GM13977 (cell line): ENCODE measurements around the gene SP3.

ENCODE experiments used
- DNase-seq: peaks from one replicate; pipeline ENCODE4 v3.0.0; 2012; ENCODE audit warnings: low spot score
- CTCF ChIP-seq: IDR thresholded peaks from 2 replicates; pipeline ENCODE4 v1.5.1; 2012; ENCODE audit warnings: mild to moderate bottlenecking, control low read depth; ENCODE audit not compliant: insufficient read depth; ENCODE audit errors: extremely low read depth, missing control alignments
- in situ Hi-C: fragments of 300-500 bp; cut with MboI; formaldehyde crosslinking; loops from one replicate; pipeline ENCODE4 v1.12.0; 2022; ENCODE audit warnings: low sequenced_read_pairs, low pct_unique_long_range_greater_than_20kb, mixed read lengths, inconsistent platforms; ENCODE audit not compliant: unreplicated experiment

The SP3 gene

GRCh38 chr2:173983391-173983871 is 18.3 kb upstream of the SP3 start:
- no peak for TF ChIP-seq CTCF
- in situ Hi-C loops = no loop called here
- no peak for DNase-seq

- no peak for DNase-seq
- TF ChIP-seq CTCF = no peak
- in situ Hi-C loops = no loop called here
Measured at GRCh38 chr2:173982918-173983317, 17.7 kb upstream of the SP3 start.

GRCh38 chr2:173982182-173982714 is 17.1 kb upstream of the SP3 start:
- no peak for TF ChIP-seq CTCF
- in situ Hi-C loops = no loop called here
- DNase-seq = no peak

- no peak for DNase-seq
- in situ Hi-C loops = no loop called here
Measured at GRCh38 chr2:173981520-173981919, 16.3 kb upstream of the SP3 start.

GRCh38 chr2:173979751-173980351 is 14.7 kb upstream of the SP3 start:
- no peak for TF ChIP-seq CTCF
- DNase-seq = no peak
- in situ Hi-C loops = no loop called here

More at GRCh38 chr2:173981520-173981919, 16.3 kb upstream of the SP3 start:
- no peak for TF ChIP-seq CTCF

GRCh38 chr2:173978447-173978846 is 13.3 kb upstream of the SP3 start:
- in situ Hi-C loops = no loop called here
- DNase-seq = no peak
- no peak for TF ChIP-seq CTCF

GRCh38 chr2:173972636-173973035 is 7.5 kb upstream of the SP3 start:
- in situ Hi-C loops = no loop called here
- DNase-seq = no peak
- no peak for TF ChIP-seq CTCF
